Loucy (cell line): ENCODE data around the gene CDYL.

Experiments
- H2AFZ ChIP-seq: fragments of 200-600 bp; sonication (generic); 2 replicates; pipeline ENCODE4 v1.6.0; 2016; ENCODE audit warnings: antibody characterized with exemption, mild to moderate bottlenecking, low read length, moderate library complexity
- H3F3A ChIP-seq: fragments of 200-600 bp; 2 replicates; pipeline ENCODE4 v1.6.0; 2016; ENCODE audit warnings: antibody characterized with exemption, low read depth, mild to moderate bottlenecking
- H3K27me3 ChIP-seq: fragments of 200-600 bp; sonication (generic); 2 replicates; pipeline ENCODE4 v1.6.1; 2014; ENCODE audit warnings: low read length, mild to moderate bottlenecking; ENCODE audit not compliant: insufficient read depth, poor library complexity, severe bottlenecking
- H3K36me3 ChIP-seq: fragments of 200-600 bp; sonication (generic); 2 replicates; pipeline ENCODE4 v1.6.1; 2016; ENCODE audit warnings: low read length; ENCODE audit not compliant: insufficient read depth
- H3K4me1 ChIP-seq: fragments of 200-600 bp; sonication (generic); 2 replicates; pipeline ENCODE4 v1.5.1; 2014; ENCODE audit warnings: low read length, mild to moderate bottlenecking; ENCODE audit not compliant: insufficient read depth, poor library complexity, severe bottlenecking
- H3K4me2 ChIP-seq: fragments of 200-600 bp; sonication (generic); 2 replicates; pipeline ENCODE4 v1.6.0; 2014; ENCODE audit warnings: antibody characterized with exemption, low read length, low read depth, mild to moderate bottlenecking; ENCODE audit not compliant: poor library complexity, severe bottlenecking
- H3K4me3 ChIP-seq: fragments of 200-600 bp; sonication (generic); 2 replicates; pipeline ENCODE4 v1.5.1; 2014; ENCODE audit warnings: low read length, mild to moderate bottlenecking, mixed read lengths; ENCODE audit not compliant: poor library complexity, severe bottlenecking
- H3K79me2 ChIP-seq: fragments of 200-600 bp; sonication (generic); 2 replicates; pipeline ENCODE4 v1.6.1; 2014; ENCODE audit warnings: low read length; ENCODE audit not compliant: insufficient read depth
- H3K9ac ChIP-seq: fragments of 200-600 bp; sonication (generic); 2 replicates; pipeline ENCODE4 v1.6.0; 2014; ENCODE audit warnings: mild to moderate bottlenecking, low read depth, low read length, moderate library complexity; ENCODE audit not compliant: poor library complexity, severe bottlenecking
- H3K9me2 ChIP-seq: fragments of 200-600 bp; sonication (generic); replicated peaks from 2 replicates; pipeline ENCODE4 v1.6.1; 2016; ENCODE audit warnings: low read depth, low read length, mixed read lengths
- H3K9me3 ChIP-seq: fragments of 200-600 bp; sonication (generic); 2 replicates; pipeline ENCODE4 v1.6.1; 2014; ENCODE audit warnings: mild to moderate bottlenecking, antibody characterized with exemption, low read length, low read depth; ENCODE audit not compliant: insufficient read depth
- H4K20me1 ChIP-seq: fragments of 200-600 bp; sonication (generic); 2 replicates; pipeline ENCODE4 v1.6.0; 2014; ENCODE audit warnings: antibody characterized with exemption, low read length, mild to moderate bottlenecking; ENCODE audit not compliant: insufficient read depth, poor library complexity, severe bottlenecking
- CTCF ChIP-seq: fragments of 200-600 bp; sonication (generic); conservative IDR thresholded peaks from 2 replicates; pipeline ENCODE4 v1.5.1; 2014; ENCODE audit warnings: mild to moderate bottlenecking, antibody characterized with exemption, low read length
- EZH2phosphoT487 ChIP-seq: fragments of 200-600 bp; IDR thresholded peaks from 2 replicates; pipeline ENCODE4 v1.6.1; 2018; ENCODE audit warnings: antibody characterized with exemption, mild to moderate bottlenecking, moderate library complexity, borderline replicate concordance

CDYL gene

GRCh38 chr6:4751823-4752464, 24.3 kb upstream of the CDYL start:
- no peaks in the 10 kb centered on the region for H3F3A ChIP-seq
- no peaks in the 10 kb centered on the region for H4K20me1 ChIP-seq
- H2AFZ ChIP-seq: no peak overlapping the region
- no peaks in the 10 kb centered on the region for H3K4me1 ChIP-seq
- no peaks in the 10 kb centered on the region for H3K36me3 ChIP-seq
- H3K79me2 ChIP-seq: no peaks in the 10 kb centered on the region
- no peaks in the 10 kb centered on the region for H3K9me3 ChIP-seq
- H3K4me2 ChIP-seq: no peak overlapping the region
- TF ChIP-seq EZH2phosphoT487 (no peak), CTCF (no peak)
- no peak overlapping the region for H3K4me3 ChIP-seq
- H3K9ac ChIP-seq: no peak overlapping the region
- no peaks in the 10 kb centered on the region for H3K27me3 ChIP-seq
- no peaks in the 10 kb centered on the region for H3K9me2 ChIP-seq

GRCh38 chr6:4756247-4756646, 20.0 kb upstream of the CDYL start:
- Histone ChIP-seq H3K36me3 (no peaks in the 10 kb centered on the region), H2AFZ (no peak overlapping the region), H3F3A (no peaks in the 10 kb centered on the region), H3K9me2 (no peaks in the 10 kb centered on the region), H3K4me1 (no peaks in the 10 kb centered on the region), H3K4me2 (no peak overlapping the region), H3K4me3 (no peak overlapping the region), H4K20me1 (no peaks in the 10 kb centered on the region), H3K79me2 (no peaks in the 10 kb centered on the region), H3K9ac (no peak overlapping the region), H3K27me3 (no peaks in the 10 kb centered on the region), H3K9me3 (no peaks in the 10 kb centered on the region)
- no peak for TF ChIP-seq CTCF
- TF ChIP-seq EZH2phosphoT487: no peak

GRCh38 chr6:4759997-4760396, 16.2 kb upstream of the CDYL start:
- Histone ChIP-seq H3K9me2 (no peaks in the 10 kb centered on the region), H2AFZ (no peak overlapping the region), H3K79me2 (no peaks in the 10 kb centered on the region), H3K36me3 (no peaks in the 10 kb centered on the region), H3K9ac (no peak overlapping the region), H4K20me1 (no peaks in the 10 kb centered on the region), H3K9me3 (no peaks in the 10 kb centered on the region; the same call in 1 of the 2 replicates), H3K4me2 (no peak overlapping the region), H3K4me3 (no peak overlapping the region), H3K4me1 (no peaks in the 10 kb centered on the region), H3F3A (no peaks in the 10 kb centered on the region), H3K27me3 (no peaks in the 10 kb centered on the region)
- TF ChIP-seq EZH2phosphoT487 (no peak), CTCF (no peak)
